IPS DF 6.9 (cell line): ENCODE measurements around the gene MAGI2.

ENCODE experiments used
- DNase-seq: peaks from one replicate; pipeline ENCODE4 v3.0.0-alpha.2; 2013; ENCODE audit warnings: low read depth, low spot score
- H3K27ac ChIP-seq: one replicate; pipeline ENCODE4 v1.5.1; 2013; ENCODE audit warnings: low read length, control low read depth
- H3K27me3 ChIP-seq: 2 replicates; pipeline ENCODE4 v1.6.1; 2013; ENCODE audit warnings: mild to moderate bottlenecking, low read length; ENCODE audit not compliant: control insufficient read depth, insufficient read depth
- H3K36me3 ChIP-seq: 2 replicates; pipeline ENCODE4 v1.6.1; 2013; ENCODE audit warnings: low read length; ENCODE audit not compliant: control insufficient read depth, insufficient read depth
- H3K4me1 ChIP-seq: 2 replicates; pipeline ENCODE4 v1.6.1; 2013; ENCODE audit warnings: low read length; ENCODE audit not compliant: control insufficient read depth, insufficient read depth
- H3K4me3 ChIP-seq: 2 replicates; pipeline ENCODE4 v1.5.1; 2013; ENCODE audit warnings: mild to moderate bottlenecking, low read length
- H3K9me3 ChIP-seq: 2 replicates; pipeline ENCODE4 v1.6.1; 2013; ENCODE audit warnings: low read length, inconsistent platforms; ENCODE audit not compliant: control insufficient read depth, insufficient read depth
- WGBS: extraction: QIAGEN DNeasy Blood & Tissue Kit; methylation state at CpG from one replicate; pipeline ENCODE4 v1.1.7; 2013; ENCODE audit warnings: mixed read lengths, missing lambda C conversion rate; ENCODE audit not compliant: insufficient read length, insufficient coverage; 5-methylcytosine and 5-hydroxymethylcytosine counted together

MAGI2 gene

DNA sequence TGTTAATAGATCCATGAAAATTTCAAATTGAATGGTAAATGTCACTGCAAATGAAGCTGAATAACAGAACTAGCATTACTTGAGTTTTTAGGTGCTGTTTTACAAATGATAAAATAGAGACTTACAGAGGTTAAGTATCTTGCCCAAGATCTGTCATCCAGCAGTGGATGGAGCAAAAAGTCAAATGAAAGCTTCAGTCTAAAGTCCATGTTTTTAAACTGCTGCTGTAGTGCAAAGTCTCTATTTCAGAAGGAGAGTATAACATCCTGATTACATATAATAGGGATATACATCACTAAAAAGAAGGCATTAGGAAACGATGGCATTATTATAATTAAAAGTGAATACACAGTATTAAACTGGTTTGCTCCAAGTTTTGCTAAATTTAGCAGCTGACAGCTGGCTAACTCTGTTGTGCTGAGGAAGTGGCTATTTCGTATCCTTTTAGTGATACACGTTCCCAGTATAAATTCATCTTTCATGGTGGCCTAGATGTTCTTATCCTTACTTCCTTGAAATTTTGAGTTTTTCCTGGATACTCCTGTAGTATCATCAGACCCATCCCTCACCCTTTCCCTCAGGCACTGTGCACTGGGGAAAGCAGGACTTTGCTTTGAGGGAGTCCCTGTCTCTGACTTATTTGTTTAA is 603.2 kb downstream of the MAGI2 start:
- no peaks in the 10 kb centered on the region for H3K36me3 ChIP-seq
- no peak overlapping the region for H3K27ac ChIP-seq
- no peaks in the 10 kb centered on the region for H3K27me3 ChIP-seq
- H3K9me3 ChIP-seq = no peaks in the 10 kb centered on the region
- H3K4me3 ChIP-seq = no peak overlapping the region
- WGBS = no CpG with 5 or more reads among the region's 3 CpGs
- H3K4me1 ChIP-seq = no peaks in the 10 kb centered on the region
- no peak for DNase-seq

DNA sequence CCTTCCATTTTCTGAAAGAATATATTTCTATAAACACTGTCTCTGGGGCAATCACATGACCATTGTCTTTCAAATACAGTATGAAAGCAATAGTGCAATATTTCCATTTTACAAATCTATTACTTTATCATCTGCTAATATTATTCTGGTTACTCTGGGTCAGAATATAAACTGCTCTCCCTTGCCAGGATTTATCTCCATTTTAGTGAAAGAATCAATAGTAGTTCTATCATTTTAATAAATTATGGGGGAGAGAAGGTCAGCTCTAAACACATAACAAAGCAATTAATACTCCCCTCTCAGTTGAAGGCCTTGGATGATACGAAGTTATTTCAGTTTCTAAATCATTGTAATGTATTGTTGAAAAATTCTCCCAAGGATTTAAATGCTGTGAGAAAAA is 608.3 kb downstream of the MAGI2 start:
- no peaks in the 10 kb centered on the region for H3K9me3 ChIP-seq
- H3K27me3 ChIP-seq = no peaks in the 10 kb centered on the region
- no peak overlapping the region for H3K27ac ChIP-seq
- no peaks in the 10 kb centered on the region for H3K36me3 ChIP-seq
- DNase-seq = no peak
- no CpG with 5 or more reads among the region's 1 CpG for WGBS
- H3K4me1 ChIP-seq = no peaks in the 10 kb centered on the region
- no peak overlapping the region for H3K4me3 ChIP-seq

DNA sequence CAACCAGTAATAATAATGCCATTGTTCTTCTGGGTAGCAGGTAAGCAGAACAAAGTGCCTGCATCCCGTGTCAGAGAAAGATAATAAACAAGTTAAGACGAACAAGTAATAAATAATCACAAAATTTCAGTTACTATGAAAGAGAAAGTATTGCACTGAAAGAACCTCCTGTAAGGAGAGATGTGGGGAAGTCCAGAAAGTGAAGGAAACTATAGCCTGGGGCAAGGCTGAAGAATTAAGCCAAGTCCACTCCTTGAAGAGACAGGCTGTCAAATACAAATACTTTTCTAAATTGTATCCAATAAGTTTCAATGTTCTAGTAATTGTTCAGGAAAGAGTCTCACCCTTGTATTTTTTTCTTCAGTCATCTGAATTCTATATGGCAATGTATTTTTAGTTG is 611.4 kb downstream of the MAGI2 start:
- Histone ChIP-seq H3K4me3 (no peak overlapping the region), H3K27me3 (no peaks in the 10 kb centered on the region), H3K36me3 (no peaks in the 10 kb centered on the region), H3K27ac (no peak overlapping the region), H3K9me3 (no peaks in the 10 kb centered on the region), H3K4me1 (no peaks in the 10 kb centered on the region)
- WGBS = no CpG with 5 or more reads among the region's 2 CpGs
- DNase-seq = no peak

- H3K4me1 ChIP-seq = no peaks in the 10 kb centered on the region
- no peaks in the 10 kb centered on the region for H3K27me3 ChIP-seq
- H3K4me3 ChIP-seq = no peak overlapping the region
- no peak overlapping the region for H3K27ac ChIP-seq
- no peaks in the 10 kb centered on the region for H3K9me3 ChIP-seq
- WGBS = no CpG with 5 or more reads among the region's 5 CpGs
- no peaks in the 10 kb centered on the region for H3K36me3 ChIP-seq
- no peak for DNase-seq
These were observed 617.6 kb downstream of the MAGI2 start for GRCh38 chr7:78835897-78836296.

- 100% methylated on average over 1 of the region's 1 CpG for WGBS
- H3K9me3 ChIP-seq = no peaks in the 10 kb centered on the region
- H3K27ac ChIP-seq = no peak overlapping the region
- no peak overlapping the region for H3K4me3 ChIP-seq
- no peak for DNase-seq
- H3K27me3 ChIP-seq = no peaks in the 10 kb centered on the region
- H3K4me1 ChIP-seq = no peaks in the 10 kb centered on the region
- no peaks in the 10 kb centered on the region for H3K36me3 ChIP-seq
These were observed 625.1 kb downstream of the MAGI2 start for GRCh38 chr7:78828317-78828716.

- H3K27me3 ChIP-seq = no peaks in the 10 kb centered on the region
- no peak overlapping the region for H3K4me3 ChIP-seq
- H3K36me3 ChIP-seq = no peaks in the 10 kb centered on the region
- H3K9me3 ChIP-seq = no peaks in the 10 kb centered on the region
- DNase-seq = no peak
- no peak overlapping the region for H3K27ac ChIP-seq
- no CpG with 5 or more reads among the region's 4 CpGs for WGBS
- no peaks in the 10 kb centered on the region for H3K4me1 ChIP-seq
These were observed 649.9 kb downstream of the MAGI2 start for GRCh38 chr7:78803501-78804127.

- H3K36me3 ChIP-seq = no peaks in the 10 kb centered on the region
- no CpG with 5 or more reads among the region's 2 CpGs for WGBS
These were observed 659.4 kb downstream of the MAGI2 start for GRCh38 chr7:78794101-78794500.

GRCh38 chr7:78792624-78793023 is 660.8 kb downstream of the MAGI2 start:
- whole genome bisulfite sequencing = no CpG with 5 or more reads among the region's 3 CpGs
- Histone ChIP-seq H3K4me1 (no peaks in the 10 kb centered on the region), H3K27me3 (no peaks in the 10 kb centered on the region), H3K27ac (no peak overlapping the region), H3K4me3 (no peak overlapping the region), H3K9me3 (no peaks in the 10 kb centered on the region), H3K36me3 (no peaks in the 10 kb centered on the region)
- DNase-seq = no peak

More at GRCh38 chr7:78794101-78794500, 659.4 kb downstream of the MAGI2 start:
- Histone ChIP-seq H3K4me3 (no peak overlapping the region), H3K27ac (no peak overlapping the region), H3K9me3 (no peaks in the 10 kb centered on the region), H3K27me3 (no peaks in the 10 kb centered on the region), H3K4me1 (no peaks in the 10 kb centered on the region)
- DNase-seq = no peak

GRCh38 chr7:78792006-78792405 is 661.5 kb downstream of the MAGI2 start:
- no peaks in the 10 kb centered on the region for H3K4me1 ChIP-seq
- whole genome bisulfite sequencing = no CpG with 5 or more reads among the region's 6 CpGs

GRCh38 chr7:78788464-78788863 is 665.0 kb downstream of the MAGI2 start:
- H3K4me3 ChIP-seq = no peak overlapping the region
- H3K27ac ChIP-seq = no peak overlapping the region
- no CpG with 5 or more reads among the region's 2 CpGs for WGBS
- no peaks in the 10 kb centered on the region for H3K9me3 ChIP-seq
- H3K4me1 ChIP-seq = peaks cover 1% of the 10 kb centered on the region; the same call in 1 of the 2 replicates
- DNase-seq = no peak
- H3K27me3 ChIP-seq = no peaks in the 10 kb centered on the region
- no peaks in the 10 kb centered on the region for H3K36me3 ChIP-seq

More at GRCh38 chr7:78792006-78792405, 661.5 kb downstream of the MAGI2 start:
- Histone ChIP-seq H3K27me3 (no peaks in the 10 kb centered on the region), H3K9me3 (no peaks in the 10 kb centered on the region), H3K27ac (no peak overlapping the region), H3K36me3 (no peaks in the 10 kb centered on the region), H3K4me3 (no peak overlapping the region)
- no peak for DNase-seq

- H3K9me3 ChIP-seq = no peaks in the 10 kb centered on the region
- no peaks in the 10 kb centered on the region for H3K36me3 ChIP-seq
- no peak overlapping the region for H3K4me3 ChIP-seq
- no peak for DNase-seq
- H3K4me1 ChIP-seq = peaks cover 1% of the 10 kb centered on the region; the same call in 1 of the 2 replicates
- H3K27me3 ChIP-seq = no peaks in the 10 kb centered on the region
- H3K27ac ChIP-seq = no peak overlapping the region
- no CpG with 5 or more reads among the region's 1 CpG for WGBS
These were observed 665.6 kb downstream of the MAGI2 start for GRCh38 chr7:78787854-78788253.
